ENCODE measurements around the gene BZW1. TPM values are rescaled to one million over a fixed set of nuclear protein-coding genes. Genes with fewer than 3 reads are reported as not detected.

The BZW1 gene
- total RNA-seq, 3 donors from 2014 or later (not counting 1 experiment from before 2014, with no cell fraction given): 393 to 417 (median 411) TPM

DNA sequence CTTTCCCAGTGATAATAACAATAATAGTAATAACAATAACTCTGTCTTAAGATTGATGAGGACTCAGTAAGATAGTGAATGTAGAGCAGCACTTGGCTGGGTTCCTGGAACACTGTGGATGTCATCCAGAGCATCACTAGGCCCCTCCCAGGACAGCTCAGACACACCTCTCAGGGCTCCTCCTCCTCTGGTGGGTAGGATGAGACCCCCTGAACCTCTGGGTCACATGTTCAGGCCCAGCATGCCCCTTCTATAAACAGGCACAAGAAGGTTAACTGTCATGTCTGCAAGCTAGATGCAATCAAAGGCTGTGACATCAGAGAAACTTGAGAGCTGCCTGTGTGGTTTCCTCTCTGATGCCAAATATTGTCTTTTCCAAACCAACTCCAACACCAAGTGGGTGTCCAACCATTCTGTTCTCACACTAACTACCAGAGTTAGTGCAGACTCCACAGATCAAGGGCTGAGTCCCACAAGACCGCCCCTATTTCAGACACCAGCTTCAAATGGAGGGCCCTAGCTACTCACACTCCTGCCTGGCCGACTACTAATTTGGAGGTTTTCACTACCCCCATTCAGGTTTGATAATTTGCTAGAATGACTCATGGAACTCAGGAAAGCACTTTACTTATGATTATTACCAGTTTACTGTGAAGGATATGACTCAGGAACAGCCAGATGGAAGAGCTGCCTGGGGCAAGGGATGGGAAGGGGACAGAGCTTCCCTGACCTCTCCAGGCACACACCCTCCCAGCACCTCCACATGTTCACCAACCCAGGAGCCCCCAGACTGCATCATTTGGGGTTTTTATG lies 46.4 kb upstream of the BZW1 start:
- H3K27ac Mint-ChIP-seq: no peak overlapping the region
- TF ChIP-seq, protein P1, sequence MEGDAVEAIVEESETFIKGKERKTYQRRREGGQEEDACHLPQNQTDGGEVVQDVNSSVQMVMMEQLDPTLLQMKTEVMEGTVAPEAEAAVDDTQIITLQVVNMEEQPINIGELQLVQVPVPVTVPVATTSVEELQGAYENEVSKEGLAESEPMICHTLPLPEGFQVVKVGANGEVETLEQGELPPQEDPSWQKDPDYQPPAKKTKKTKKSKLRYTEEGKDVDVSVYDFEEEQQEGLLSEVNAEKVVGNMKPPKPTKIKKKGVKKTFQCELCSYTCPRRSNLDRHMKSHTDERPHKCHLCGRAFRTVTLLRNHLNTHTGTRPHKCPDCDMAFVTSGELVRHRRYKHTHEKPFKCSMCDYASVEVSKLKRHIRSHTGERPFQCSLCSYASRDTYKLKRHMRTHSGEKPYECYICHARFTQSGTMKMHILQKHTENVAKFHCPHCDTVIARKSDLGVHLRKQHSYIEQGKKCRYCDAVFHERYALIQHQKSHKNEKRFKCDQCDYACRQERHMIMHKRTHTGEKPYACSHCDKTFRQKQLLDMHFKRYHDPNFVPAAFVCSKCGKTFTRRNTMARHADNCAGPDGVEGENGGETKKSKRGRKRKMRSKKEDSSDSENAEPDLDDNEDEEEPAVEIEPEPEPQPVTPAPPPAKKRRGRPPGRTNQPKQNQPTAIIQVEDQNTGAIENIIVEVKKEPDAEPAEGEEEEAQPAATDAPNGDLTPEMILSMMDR (IDR thresholded peaks at IDR 0.05): no peak
- no peaks in the 10 kb centered on the region for H3K9me3 Mint-ChIP-seq
- Histone ChIP-seq H3K4me1 (ENCODE audit: control insufficient read depth, insufficient read depth, low read length) (no peaks in the 10 kb centered on the region), H3K9me3 (ENCODE audit: control insufficient read depth, insufficient read depth, low read length) (no peaks in the 10 kb centered on the region), H3K36me3 (ENCODE audit: control insufficient read depth, insufficient read depth, low read length) (no peaks in the 10 kb centered on the region), H3K27ac (ENCODE audit: low read length) (no peak overlapping the region), H3K27me3 (ENCODE audit: control insufficient read depth, insufficient read depth, low read length) (no peaks in the 10 kb centered on the region), H3K4me3 (ENCODE audit: low read length) (no peak overlapping the region)
- 78% methylated on average over 2 of the region's 2 CpGs for WGBS (ENCODE audit: insufficient coverage)
- ATAC-seq: no peak
- intact Hi-C loops (cut with micrococcal nuclease): no loop called here
- no peaks in the 10 kb centered on the region for H3K36me3 Mint-ChIP-seq
- DNase-seq: peak in 1 of 2 donors; percentile 6
- H3K4me1 Mint-ChIP-seq: no peaks in the 10 kb centered on the region
- H3K27me3 Mint-ChIP-seq (ENCODE audit: low read depth in 2 of 2): peaks cover 0 to 9% of the 10 kb centered on the region in 2 donors
- no peak overlapping the region for H3K4me3 Mint-ChIP-seq

GRCh38 chr2:200765995-200766660 lies 45.6 kb upstream of the BZW1 start:
- Mint-ChIP-seq H3K36me3 (no peaks in the 10 kb centered on the region), H3K27ac (no peak overlapping the region), H3K9me3 (no peaks in the 10 kb centered on the region), H3K4me1 (no peaks in the 10 kb centered on the region), H3K27me3 (ENCODE audit: low read depth in 2 of 2) (peaks cover 0 to 14% of the 10 kb centered on the region in 2 donors), H3K4me3 (no peak overlapping the region)
- Histone ChIP-seq H3K9me3 (ENCODE audit: control insufficient read depth, insufficient read depth, low read length) (no peaks in the 10 kb centered on the region), H3K27ac (ENCODE audit: low read length) (no peak overlapping the region), H3K4me1 (ENCODE audit: control insufficient read depth, insufficient read depth, low read length) (no peaks in the 10 kb centered on the region), H3K36me3 (ENCODE audit: control insufficient read depth, insufficient read depth, low read length) (no peaks in the 10 kb centered on the region), H3K4me3 (ENCODE audit: low read length) (no peak overlapping the region), H3K27me3 (ENCODE audit: control insufficient read depth, insufficient read depth, low read length) (no peaks in the 10 kb centered on the region)
- DNase-seq (no peak), ATAC-seq (no peak)
- WGBS (ENCODE audit: insufficient coverage): 93% methylated on average over 8 of the region's 8 CpGs
- TF ChIP-seq, protein P1 (IDR thresholded peaks at IDR 0.05): no peak
- intact Hi-C loops (cut with micrococcal nuclease): no loop called here

GRCh38 chr2:200767111-200767885 lies 44.4 kb upstream of the BZW1 start:
- Histone ChIP-seq H3K4me3 (ENCODE audit: low read length) (no peak overlapping the region), H3K27ac (ENCODE audit: low read length) (no peak overlapping the region), H3K36me3 (ENCODE audit: control insufficient read depth, insufficient read depth, low read length) (no peaks in the 10 kb centered on the region), H3K4me1 (ENCODE audit: control insufficient read depth, insufficient read depth, low read length) (no peaks in the 10 kb centered on the region), H3K9me3 (ENCODE audit: control insufficient read depth, insufficient read depth, low read length) (no peaks in the 10 kb centered on the region), H3K27me3 (ENCODE audit: control insufficient read depth, insufficient read depth, low read length) (no peaks in the 10 kb centered on the region)
- H3K9me3 Mint-ChIP-seq: no peaks in the 10 kb centered on the region
- no peak overlapping the region for H3K4me3 Mint-ChIP-seq
- H3K27ac Mint-ChIP-seq: no peak overlapping the region
- 85% methylated on average over 12 of the region's 12 CpGs for WGBS (ENCODE audit: insufficient coverage)
- intact Hi-C loops (cut with micrococcal nuclease): no loop called here
- H3K4me1 Mint-ChIP-seq: no peaks in the 10 kb centered on the region
- no peak for ATAC-seq
- TF ChIP-seq, protein P1 (IDR thresholded peaks at IDR 0.05): no peak
- peaks cover 8 to 14% of the 10 kb centered on the region in 2 donors for H3K27me3 Mint-ChIP-seq (ENCODE audit: low read depth in 2 of 2)
- DNase-seq: no peak
- H3K36me3 Mint-ChIP-seq: no peaks in the 10 kb centered on the region

Data from natural killer cell (primary cell).